DOHH2 (cell line): Measurements from ENCODE around the gene EHD3.

Experiments used
- CTCF ChIP-seq: fragments of 200-600 bp; sonication (generic); IDR thresholded peaks from one replicate; pipeline ENCODE4 v1.5.1; 2014; ENCODE audit warnings: antibody characterized with exemption, mild to moderate bottlenecking, low read depth, low read length; ENCODE audit not compliant: poor library complexity, severe bottlenecking
- EZH2phosphoT487 ChIP-seq: fragments of 200-600 bp; sonication (generic); IDR thresholded peaks from 2 replicates; pipeline ENCODE4 v1.6.1; 2017; ENCODE audit warnings: borderline replicate concordance, mild to moderate bottlenecking, antibody characterized with exemption, low read length, moderate library complexity, mixed read lengths

- TF ChIP-seq EZH2phosphoT487 (no peak), CTCF (no peak)
Observed at GRCh38 chr2:31240381-31241365, 6.7 kb downstream of the EHD3 start.
